T-cell (primary cell): ENCODE measurements around the gene NFU1. TPM values are rescaled to one million over a fixed set of nuclear protein-coding genes. Genes with fewer than 3 reads are reported as not detected.

ENCODE experiments used
- ATAC-seq, 4 experiments: fragments of 200-7000 bp in 3 of 4; fragments of 150-1000 bp in 1 of 4; cut with Tn5 transposase; replicated peaks in 1 of 4; 1 replicate in 3 of 4; 2 replicates in 1 of 4; pipeline ENCODE4 v1.10.0; 2021; ENCODE audit warnings: moderate library complexity in 3 of 4, mild to moderate bottlenecking in 2 of 4, moderate number of reproducible peaks in 1 of 4
- CTCF ChIA-PET, 2 donors: fragments of 300-600 bp; sonication (Branson Sonifier 250); formaldehyde crosslinking; loops; one replicate each; lab custom pipeline; 2022; ENCODE audit warnings: antibody characterized with exemption in 2 of 2; lab: Charles Lee
- POLR2A ChIA-PET, 2 donors: fragments of 300-600 bp; sonication (Branson Sonifier 250); formaldehyde crosslinking; loops; one replicate each; lab custom pipeline; 2022; ENCODE audit warnings: antibody characterized with exemption in 2 of 2; lab: Charles Lee
- DNase-seq, 35 experiments: peaks; one replicate each; pipeline versions ENCODE4 v3.0.0 to v3.0.0-alpha.2; 2013 to 2023
- H3K27ac ChIP-seq: one replicate; pipeline ENCODE4 v1.5.1; 2013; ENCODE audit warnings: low read length
- H3K27me3 ChIP-seq, 2 experiments: replicated peaks in 1 of 2; 1 replicate in 1 of 2; 2 replicates in 1 of 2; pipeline versions ENCODE4 v1.6.1 to v1.7.0; 2013; ENCODE audit warnings: low read length in 1 of 2, mixed read lengths in 1 of 2; ENCODE audit not compliant: control insufficient read depth in 2 of 2, insufficient read depth in 2 of 2; ENCODE audit errors: extremely low read depth in 1 of 2
- H3K36me3 ChIP-seq, 2 donors: 1 replicate in 1 of 2; 2 replicates in 1 of 2; pipeline versions ENCODE4 v1.6.1 to v1.7.0; 2013; ENCODE audit warnings: low read length in 1 of 2; ENCODE audit not compliant: control insufficient read depth in 2 of 2, insufficient read depth in 1 of 2; ENCODE audit errors: extremely low read depth in 1 of 2
- H3K4me1 ChIP-seq, 2 experiments: 1 replicate in 1 of 2; 2 replicates in 1 of 2; pipeline versions ENCODE4 v1.6.1 to v1.7.0; 2013; ENCODE audit warnings: low read length in 2 of 2, mixed read lengths in 1 of 2; ENCODE audit not compliant: insufficient read depth in 2 of 2, control insufficient read depth in 1 of 2; ENCODE audit errors: extremely low read depth in 1 of 2
- H3K4me3 ChIP-seq, 2 donors: 1 replicate in 1 of 2; 2 replicates in 1 of 2; pipeline versions ENCODE4 v1.5.1 to v1.7.0; 2013; ENCODE audit warnings: mild to moderate bottlenecking in 2 of 2, low read length in 1 of 2, moderate library complexity in 1 of 2; ENCODE audit not compliant: control insufficient read depth in 1 of 2; ENCODE audit errors: extremely low read depth in 1 of 2
- H3K9me3 ChIP-seq: 2 replicates; pipeline ENCODE4 v1.7.0; 2013
- H3K27ac Mint-ChIP-seq, 2 donors: one replicate each; pipeline ENCODE4 v1.8.0; 2020 to 2021; ENCODE audit warnings: mild to moderate bottlenecking in 2 of 2, mixed read lengths in 2 of 2
- H3K27me3 Mint-ChIP-seq, 2 donors: one replicate each; pipeline ENCODE4 v1.8.0; 2021 to 2022; ENCODE audit warnings: mixed read lengths in 2 of 2
- H3K36me3 Mint-ChIP-seq: one replicate; pipeline ENCODE4 v1.8.0; 2021; ENCODE audit warnings: mixed read lengths
- H3K4me1 Mint-ChIP-seq, 3 donors: one replicate each; pipeline ENCODE4 v1.8.0; 2020 to 2022; ENCODE audit warnings: mixed read lengths in 3 of 3, mild to moderate bottlenecking in 1 of 3
- H3K4me3 Mint-ChIP-seq, 3 donors: one replicate each; pipeline ENCODE4 v1.8.0; 2020 to 2022; ENCODE audit warnings: mild to moderate bottlenecking in 3 of 3, mixed read lengths in 3 of 3, moderate library complexity in 3 of 3
- H3K9me3 Mint-ChIP-seq, 3 donors: one replicate each; pipeline ENCODE4 v1.8.0; 2020 to 2022; ENCODE audit warnings: mixed read lengths in 3 of 3
- WGBS: methylation state at CpG from one replicate; pipeline ENCODE4 v1.1.5; 2013; ENCODE audit warnings: missing lambda C conversion rate; ENCODE audit not compliant: insufficient coverage; 5-methylcytosine and 5-hydroxymethylcytosine counted together
- total RNA-seq, 35 experiments: library from RNA in 6 of 35; stranded (reverse) in 6 of 35; fragments of 120-200 nt in 1 of 35; gene quantifications; one replicate each; pipeline versions ENCODE4 v1.2.1 to v1.2.4 and lab custom pipeline; 2013 to 2026

NFU1 gene
- total RNA-seq, 5 donors from 2014 or later (not counting 1 experiment from before 2014, with no cell fraction given) = 20.6 to 31.9 (median 22.5) TPM

DNA sequence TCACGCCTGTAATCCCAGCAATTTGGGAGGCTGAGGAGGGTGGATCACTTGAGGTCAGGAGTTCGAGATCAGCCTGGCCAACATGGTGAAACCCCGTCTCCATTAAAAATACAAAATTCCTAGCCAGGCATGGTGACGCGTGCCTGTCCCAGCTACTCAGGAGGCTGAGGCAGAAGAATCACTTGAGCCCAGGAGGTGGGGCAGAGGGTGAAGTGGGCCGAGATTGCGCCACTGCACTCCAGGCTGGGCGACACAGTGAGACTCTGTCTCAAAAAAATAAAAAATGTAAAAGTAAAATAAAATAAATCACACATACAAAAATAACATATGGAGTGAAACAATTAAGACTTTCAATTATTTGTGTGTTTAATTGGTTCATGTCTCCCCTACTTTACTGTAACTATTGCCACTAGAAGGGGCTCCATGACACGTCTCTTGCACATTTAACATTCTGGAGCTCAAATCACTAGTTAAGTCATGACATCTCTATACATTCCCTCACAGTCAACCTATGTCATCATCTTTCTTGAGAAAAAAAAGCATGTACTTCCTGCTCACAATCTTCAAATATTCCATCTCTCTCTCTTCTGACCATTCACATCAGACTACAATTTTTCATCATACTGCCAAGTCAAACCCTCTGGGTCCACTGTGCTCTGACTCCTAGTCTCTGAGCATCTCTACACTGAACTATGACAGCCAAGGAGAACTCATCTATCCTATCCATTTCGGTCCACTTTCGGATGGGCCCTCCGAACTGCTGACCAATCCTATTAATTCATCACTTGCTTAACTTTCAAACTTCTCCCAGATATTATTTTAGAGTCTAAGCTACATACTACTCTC is 56.9 kb downstream of the NFU1 start:
- ATAC-seq (no peak), DNase-seq (no peak)
- Histone ChIP-seq H3K27ac (no peak overlapping the region), H3K9me3 (no peaks in the 10 kb centered on the region), H3K36me3 (no peaks in the 10 kb centered on the region), H3K27me3 (no peaks in the 10 kb centered on the region), H3K4me1 (peaks cover 2 to 8% of the 10 kb centered on the region in 2 experiments), H3K4me3 (no peak overlapping the region)
- ChIA-PET POLR2A (interaction anchor here (0.6 kb wide), 3 partner anchors 8 to 1250 kb away, joined by 3 to 5 read pairs (median 3); no protein-coding TSS in a partner anchor), CTCF (interaction anchor here (0.6 to 1.5 kb wide), 3 partner anchors 10 to 204 kb away, joined by 3 to 8 read pairs (median 5); no protein-coding TSS in a partner anchor)
- H3K36me3 Mint-ChIP-seq = peaks cover 15% of the 10 kb centered on the region
- no peaks in the 10 kb centered on the region for H3K9me3 Mint-ChIP-seq
- 100% methylated on average over 3 of the region's 12 CpGs for WGBS
- H3K27me3 Mint-ChIP-seq = no peaks in the 10 kb centered on the region
- peaks cover 50 to 62% (median 59%) of the 10 kb centered on the region in 3 donors for H3K4me1 Mint-ChIP-seq
- H3K4me3 Mint-ChIP-seq = no peak overlapping the region
- peak overlapping the region in 1 of 2 donors; percentile 2 for H3K27ac Mint-ChIP-seq

DNA sequence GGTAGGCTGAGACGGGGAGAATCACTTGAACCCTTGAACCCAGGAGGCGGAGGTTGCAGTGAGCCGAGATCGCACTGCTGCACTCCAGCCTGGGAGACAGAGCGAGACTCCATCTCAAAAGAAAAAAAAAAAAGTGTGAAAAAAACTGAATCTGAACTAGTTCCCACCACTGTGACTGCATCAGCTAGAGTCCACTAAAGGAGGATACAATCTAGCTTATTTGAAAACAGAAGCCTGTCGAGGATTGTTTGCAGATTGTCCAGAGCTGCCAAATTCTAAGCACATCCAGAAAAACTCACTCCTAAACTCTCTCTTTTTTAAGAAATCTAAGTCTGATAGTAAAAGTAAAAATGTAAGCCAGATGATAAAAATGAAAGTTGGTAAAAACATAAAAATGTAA is 60.8 kb downstream of the NFU1 start:
- POLR2A ChIA-PET = interaction anchor here in 1 of 2 donors (0.8 kb wide), 1 partner anchor 68 kb away, joined by 3 read pairs; no protein-coding TSS in a partner anchor
- H3K27me3 ChIP-seq = no peaks in the 10 kb centered on the region
- peaks cover 0 to 13% of the 10 kb centered on the region in 2 donors for H3K36me3 ChIP-seq
- Mint-ChIP-seq H3K27ac (peak overlapping the region in 1 of 2 donors; percentile 48), H3K36me3 (peaks cover 16% of the 10 kb centered on the region), H3K4me1 (peaks cover 29 to 32% (median 29%) of the 10 kb centered on the region in 3 donors), H3K9me3 (no peaks in the 10 kb centered on the region), H3K4me3 (no peak overlapping the region), H3K27me3 (no peaks in the 10 kb centered on the region)
- CTCF ChIA-PET = interaction anchor here (0.6 to 1.1 kb wide), 4 partner anchors 9 to 558 kb away, joined by 3 to 4 read pairs (median 3); no protein-coding TSS in a partner anchor
- H3K4me1 ChIP-seq = no peaks in the 10 kb centered on the region
- no peaks in the 10 kb centered on the region for H3K9me3 ChIP-seq
- ATAC-seq (no peak), DNase-seq (no peak)
- H3K4me3 ChIP-seq = no peak overlapping the region
- 83% methylated on average over 1 of the region's 6 CpGs for whole genome bisulfite sequencing
- H3K27ac ChIP-seq = no peak overlapping the region

DNA sequence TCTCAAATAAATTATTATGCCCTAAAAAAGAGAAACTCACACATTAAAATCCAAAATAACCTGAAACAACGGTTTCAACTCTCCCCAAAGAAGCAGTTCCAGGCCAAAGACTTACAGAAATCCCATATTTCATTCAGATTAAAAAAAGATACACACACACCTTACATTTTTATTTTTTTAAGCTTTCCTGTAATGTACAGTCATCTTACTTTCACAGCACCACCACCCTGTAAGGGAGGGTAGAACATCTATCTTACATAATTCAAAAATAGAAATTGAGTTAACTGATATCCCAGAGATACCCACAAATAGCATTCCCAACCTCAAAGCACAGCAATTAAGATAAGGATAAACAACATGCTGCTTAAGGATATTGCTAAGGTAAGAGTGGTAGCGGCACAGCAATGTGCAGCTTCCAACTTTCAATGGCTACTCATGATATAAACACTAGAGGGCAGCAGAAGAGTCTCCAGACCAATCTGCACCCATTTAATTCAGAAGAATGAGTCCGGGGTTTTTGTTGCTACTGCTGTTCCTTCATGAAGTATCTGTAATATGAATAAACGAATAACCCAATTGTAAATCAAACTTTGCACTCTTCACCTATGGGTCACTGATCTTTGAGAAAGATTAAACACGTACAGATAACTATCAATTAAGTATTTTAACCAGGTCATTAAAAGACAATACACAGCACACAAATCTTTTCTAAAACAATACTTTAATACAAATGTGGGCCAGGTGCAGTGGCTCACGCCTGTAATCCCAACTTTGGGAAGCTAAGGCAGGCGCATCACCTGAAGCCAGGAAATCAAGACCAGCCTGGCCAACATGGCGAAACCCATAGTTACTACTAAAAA is 61.5 kb downstream of the NFU1 start:
- CTCF ChIA-PET = interaction anchor here (0.6 to 1.2 kb wide), 6 partner anchors 10 to 559 kb away, joined by 3 to 7 read pairs (median 4); no protein-coding TSS in a partner anchor
- no peak overlapping the region for H3K27ac Mint-ChIP-seq

DNA sequence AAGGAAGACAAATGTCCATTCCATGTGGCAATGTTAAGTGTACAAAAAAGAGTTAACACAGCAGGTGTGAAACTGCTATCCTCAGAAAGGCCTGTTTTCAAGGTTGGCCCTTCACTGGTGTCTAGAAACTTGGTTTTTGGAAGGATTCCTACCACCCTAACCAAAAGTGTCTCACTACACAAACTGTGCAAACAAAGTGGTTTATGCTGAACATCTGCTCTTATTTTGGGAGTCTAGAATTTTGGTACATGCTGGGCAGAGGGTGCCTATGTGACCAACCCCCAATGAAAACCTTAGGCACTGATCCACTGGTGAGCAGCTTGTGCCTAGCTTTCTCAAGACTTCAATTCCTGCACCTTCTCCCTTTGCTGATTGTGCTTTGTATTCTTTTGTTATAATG is 64.5 kb downstream of the NFU1 start:
- Mint-ChIP-seq H3K36me3 (peaks cover 33% of the 10 kb centered on the region), H3K4me3 (no peak overlapping the region), H3K27ac (no peak overlapping the region), H3K4me1 (peaks cover 11 to 22% (median 15%) of the 10 kb centered on the region in 3 donors), H3K9me3 (no peaks in the 10 kb centered on the region), H3K27me3 (no peaks in the 10 kb centered on the region)
- ATAC-seq = no peak
- H3K4me1 ChIP-seq = no peaks in the 10 kb centered on the region
- H3K36me3 ChIP-seq = peaks cover 17 to 40% of the 10 kb centered on the region in 2 donors
- H3K27ac ChIP-seq = no peak overlapping the region
- no peak for DNase-seq
- H3K27me3 ChIP-seq = no peaks in the 10 kb centered on the region
- H3K9me3 ChIP-seq = no peaks in the 10 kb centered on the region
- no peak overlapping the region for H3K4me3 ChIP-seq
- ChIA-PET CTCF (interaction anchor here (0.5 to 0.7 kb wide), 2 partner anchors 8 to 52 kb away, joined by 4 read pairs; no protein-coding TSS in a partner anchor), POLR2A (interaction anchor here in 1 of 2 donors (0.6 kb wide), 1 partner anchor 8 kb away, joined by 3 read pairs; no protein-coding TSS in a partner anchor)

More for the DNA sequence above, 61.5 kb downstream of the NFU1 start:
- Mint-ChIP-seq H3K9me3 (no peaks in the 10 kb centered on the region), H3K4me1 (peaks cover 22 to 29% (median 25%) of the 10 kb centered on the region in 3 donors), H3K27me3 (no peaks in the 10 kb centered on the region), H3K4me3 (no peak overlapping the region), H3K36me3 (peaks cover 14% of the 10 kb centered on the region)
- no peak overlapping the region for H3K4me3 ChIP-seq
- no peaks in the 10 kb centered on the region for H3K9me3 ChIP-seq
- peak in 3 of 4 experiments; percentile 47 to 62 (median 52) for ATAC-seq
- H3K4me1 ChIP-seq = no peaks in the 10 kb centered on the region
- WGBS = 100% methylated on average over 4 of the region's 8 CpGs
- no peak overlapping the region for H3K27ac ChIP-seq
- POLR2A ChIA-PET = no interaction called here
- peak in 1 of 35 experiments; percentile 54 for DNase-seq
- no peaks in the 10 kb centered on the region for H3K27me3 ChIP-seq
- H3K36me3 ChIP-seq = peaks cover 5 to 19% of the 10 kb centered on the region in 2 donors

DNA sequence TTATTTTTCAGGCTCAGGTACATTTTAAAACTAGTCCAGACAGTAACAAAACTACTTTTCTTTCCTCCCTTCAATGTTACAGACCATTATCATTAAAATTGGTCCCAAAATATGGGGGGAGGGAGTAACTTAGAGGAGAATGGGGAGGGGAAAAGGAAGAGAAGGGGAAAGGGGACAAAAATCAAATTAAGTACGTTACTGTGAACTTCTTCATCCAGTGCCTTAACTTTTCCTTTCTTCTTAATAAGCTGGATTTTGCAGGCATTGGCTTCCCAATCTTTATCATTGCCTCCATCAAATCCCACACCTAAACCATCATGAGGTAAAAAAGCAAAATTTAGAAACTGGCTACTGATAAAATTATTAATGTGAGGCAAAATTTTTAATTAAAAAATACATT is 67.4 kb downstream of the NFU1 start:
- peaks cover 50% of the 10 kb centered on the region for H3K36me3 Mint-ChIP-seq
- Histone ChIP-seq H3K27me3 (no peaks in the 10 kb centered on the region), H3K9me3 (no peaks in the 10 kb centered on the region), H3K27ac (no peak overlapping the region), H3K4me1 (no peaks in the 10 kb centered on the region), H3K4me3 (no peak overlapping the region), H3K36me3 (peaks cover 17 to 53% of the 10 kb centered on the region in 2 donors)
- H3K27ac Mint-ChIP-seq = no peak overlapping the region
- WGBS = no CpG with 5 or more reads among the region's 1 CpG
- H3K27me3 Mint-ChIP-seq = no peaks in the 10 kb centered on the region
- H3K4me3 Mint-ChIP-seq = no peak overlapping the region
- no peaks in the 10 kb centered on the region for H3K9me3 Mint-ChIP-seq
- DNase-seq = no peak
- ChIA-PET POLR2A (interaction anchor here in 1 of 2 donors (0.6 kb wide), 1 partner anchor 1586 kb away, joined by 3 read pairs; no protein-coding TSS in a partner anchor), CTCF (interaction anchor here in 1 of 2 donors (0.8 kb wide), 1 partner anchor 67 kb away, joined by 3 read pairs; the partner anchor contains the start of gene NFU1)
- peaks cover 0 to 5% (median 1%) of the 10 kb centered on the region in 3 donors for H3K4me1 Mint-ChIP-seq
- ATAC-seq = no peak
